HFF-Myc (cell line): ENCODE measurements around the gene EEFSEC.

Experiments used
- DNase-seq: peaks from one replicate; pipeline ENCODE4 v3.0.0-alpha.2; 2011; ENCODE audit warnings: low read depth; ENCODE audit errors: extremely low read depth
- H3K4me3 ChIP-seq: replicated peaks from 2 replicates; pipeline ENCODE4 v1.5.1; 2011; ENCODE audit warnings: low read depth, mild to moderate bottlenecking, control low read depth, low read length
- TF ChIP-seq, protein P1 (sequence below): IDR thresholded peaks from 2 replicates; pipeline ENCODE4 v1.5.1; 2012; ENCODE audit warnings: mild to moderate bottlenecking, low read depth, low read length, control low read depth; ENCODE audit errors: missing control alignments

Gene EEFSEC

DNA sequence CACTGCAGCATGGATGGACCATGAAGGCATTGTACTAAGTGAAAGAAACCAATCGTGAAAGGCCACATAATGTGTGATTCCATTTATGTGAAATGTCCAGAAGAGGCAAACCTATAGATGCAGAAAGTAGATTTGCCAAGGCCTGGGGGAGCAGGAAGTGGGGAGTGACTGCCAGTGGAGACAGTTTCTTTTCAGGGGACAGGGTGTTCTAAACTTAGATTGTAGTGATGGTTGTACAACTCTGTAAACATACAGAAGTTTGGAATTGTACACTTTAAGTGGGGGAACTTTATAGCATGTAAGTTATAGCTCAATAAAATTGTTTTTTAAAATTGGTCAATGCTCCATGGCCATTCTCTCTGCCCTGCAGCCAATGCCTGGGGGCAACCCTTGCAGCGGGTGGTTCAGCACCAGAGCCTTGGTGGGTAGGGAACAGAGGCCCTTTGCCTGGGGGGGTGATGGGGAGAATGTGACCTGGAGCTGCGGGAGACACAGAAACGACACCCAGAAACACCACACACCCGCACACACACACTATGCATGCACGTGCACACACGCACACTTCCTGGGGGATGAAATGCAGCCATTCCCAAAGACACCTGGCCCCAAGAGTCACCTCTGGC is 270.4 kb downstream of the EEFSEC start:
- no peak for DNase-seq
- H3K4me3 ChIP-seq = no peak overlapping the region

DNA sequence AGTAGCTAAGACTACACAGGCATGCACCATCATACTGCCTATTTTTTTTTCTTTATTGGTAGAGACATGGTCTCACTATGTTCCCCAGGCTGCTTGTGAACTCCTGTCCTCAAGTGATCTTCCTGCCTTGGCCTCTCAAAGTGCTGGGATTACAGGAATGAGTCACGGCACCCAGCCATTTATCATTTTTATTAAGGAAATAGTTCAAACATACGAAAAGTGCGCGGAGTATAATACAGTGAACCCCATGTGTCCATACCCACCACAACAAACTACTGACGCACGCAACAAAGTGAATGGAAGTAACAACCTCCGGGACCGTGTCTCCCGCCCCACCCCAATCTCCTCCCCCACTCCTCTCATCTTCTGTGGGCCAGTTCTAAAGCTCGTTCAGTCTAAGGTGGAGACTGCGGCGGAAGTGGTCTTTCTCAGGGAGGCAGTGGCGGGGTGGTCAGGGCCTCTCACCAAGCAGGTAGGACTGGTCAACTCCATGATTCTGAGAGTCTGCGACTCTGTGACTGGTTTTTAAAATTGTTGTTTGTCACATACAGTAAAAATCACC is 271.3 kb downstream of the EEFSEC start:
- H3K4me3 ChIP-seq = no peak overlapping the region
- TF ChIP-seq, protein P1, sequence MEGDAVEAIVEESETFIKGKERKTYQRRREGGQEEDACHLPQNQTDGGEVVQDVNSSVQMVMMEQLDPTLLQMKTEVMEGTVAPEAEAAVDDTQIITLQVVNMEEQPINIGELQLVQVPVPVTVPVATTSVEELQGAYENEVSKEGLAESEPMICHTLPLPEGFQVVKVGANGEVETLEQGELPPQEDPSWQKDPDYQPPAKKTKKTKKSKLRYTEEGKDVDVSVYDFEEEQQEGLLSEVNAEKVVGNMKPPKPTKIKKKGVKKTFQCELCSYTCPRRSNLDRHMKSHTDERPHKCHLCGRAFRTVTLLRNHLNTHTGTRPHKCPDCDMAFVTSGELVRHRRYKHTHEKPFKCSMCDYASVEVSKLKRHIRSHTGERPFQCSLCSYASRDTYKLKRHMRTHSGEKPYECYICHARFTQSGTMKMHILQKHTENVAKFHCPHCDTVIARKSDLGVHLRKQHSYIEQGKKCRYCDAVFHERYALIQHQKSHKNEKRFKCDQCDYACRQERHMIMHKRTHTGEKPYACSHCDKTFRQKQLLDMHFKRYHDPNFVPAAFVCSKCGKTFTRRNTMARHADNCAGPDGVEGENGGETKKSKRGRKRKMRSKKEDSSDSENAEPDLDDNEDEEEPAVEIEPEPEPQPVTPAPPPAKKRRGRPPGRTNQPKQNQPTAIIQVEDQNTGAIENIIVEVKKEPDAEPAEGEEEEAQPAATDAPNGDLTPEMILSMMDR = no peak
- peak; percentile 11 for DNase-seq

More for the DNA sequence above, 270.4 kb downstream of the EEFSEC start:
- TF ChIP-seq, protein P1 = no peak

DNA sequence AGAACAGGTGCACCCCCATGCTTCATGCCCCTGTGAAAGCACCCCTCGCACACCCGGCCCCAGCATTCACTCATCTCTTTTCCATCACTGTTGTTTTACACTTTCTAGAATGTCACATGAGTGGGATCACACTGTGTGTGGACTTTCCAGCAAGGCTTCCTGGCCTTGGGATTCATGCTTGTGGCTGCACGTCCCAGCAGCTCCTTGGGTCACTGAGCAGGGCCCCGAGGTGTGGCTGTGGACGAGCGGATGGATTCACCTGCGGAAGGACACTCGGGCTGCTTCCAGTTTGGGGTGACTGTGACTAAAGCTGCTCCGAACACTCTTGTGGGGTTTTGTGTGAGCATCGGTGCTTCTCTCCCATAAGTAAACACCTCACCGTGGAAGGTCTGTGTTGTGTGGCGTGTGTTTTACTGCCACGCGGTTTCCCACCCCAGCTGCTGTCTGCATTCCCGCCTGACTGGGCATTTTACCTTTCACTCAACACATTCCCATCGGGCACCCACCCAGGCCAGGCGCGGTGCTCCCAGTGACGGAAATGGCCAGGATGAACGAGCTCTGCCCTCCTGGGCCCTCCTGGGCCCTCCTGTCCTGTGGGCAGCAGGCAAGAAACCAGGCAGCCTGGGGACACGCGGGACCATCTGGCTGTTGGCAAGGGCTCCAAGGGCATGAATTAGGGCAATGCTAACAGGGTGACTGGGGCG is 272.0 kb downstream of the EEFSEC start:
- DNase-seq = no peak

DNA sequence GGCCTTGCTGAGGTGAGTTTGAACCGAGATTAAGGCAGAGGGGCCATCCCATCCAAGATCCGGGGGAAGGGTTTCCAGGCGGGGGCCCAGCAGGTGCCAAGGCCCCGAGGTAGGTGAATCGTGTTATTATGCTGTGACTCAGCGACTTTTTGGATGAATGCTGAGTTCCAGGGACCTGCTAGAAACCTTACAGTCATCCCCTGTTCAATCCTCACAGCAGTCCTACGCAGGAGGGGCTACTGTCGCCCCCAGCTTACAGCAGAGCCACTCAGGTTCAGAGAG is 272.5 kb downstream of the EEFSEC start:
- TF ChIP-seq, protein P1 = no peak
- DNase-seq = no peak
- no peak overlapping the region for H3K4me3 ChIP-seq

More for the DNA sequence above, 272.0 kb downstream of the EEFSEC start:
- no peak overlapping the region for H3K4me3 ChIP-seq
- TF ChIP-seq, protein P1 = no peak

DNA sequence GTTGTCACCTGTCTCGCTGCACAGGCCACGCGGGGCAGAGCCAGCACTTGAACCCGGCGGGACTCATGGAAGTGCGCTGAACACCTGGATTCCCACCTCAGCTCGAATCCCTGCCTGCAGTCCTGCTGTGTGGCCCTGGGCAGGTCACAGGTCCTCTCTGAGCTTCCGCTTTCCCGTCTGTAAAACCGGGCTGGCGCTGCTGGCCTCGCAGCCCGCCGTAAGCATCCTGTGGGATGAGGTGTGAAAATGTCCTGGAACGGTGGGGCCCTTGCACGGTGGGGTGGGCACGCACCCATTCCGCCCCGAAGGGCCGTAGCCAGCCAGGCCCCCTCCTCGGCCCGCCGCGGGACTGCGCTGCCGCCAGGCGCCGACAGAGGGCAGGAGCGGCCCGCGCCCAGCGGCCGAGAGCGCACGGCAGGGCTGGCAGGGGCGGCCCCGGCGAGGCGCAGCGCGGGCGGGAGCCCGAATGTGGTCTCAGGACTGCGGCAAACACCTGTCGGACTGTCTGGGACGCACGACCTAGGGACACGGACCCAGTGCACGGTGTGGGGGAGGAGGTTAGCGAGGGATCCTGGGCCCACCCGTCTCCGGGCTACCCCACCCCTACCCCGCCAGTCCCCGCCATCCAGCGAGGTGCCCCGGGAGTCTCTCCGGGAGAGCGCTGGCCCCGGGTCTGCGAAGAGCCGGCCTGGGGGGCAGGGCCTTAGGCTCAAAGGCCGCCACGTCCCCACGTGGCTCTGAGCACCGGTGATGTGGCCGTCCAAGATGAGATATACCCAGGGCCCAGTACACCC is 273.0 kb downstream of the EEFSEC start:
- H3K4me3 ChIP-seq = no peak overlapping the region
- TF ChIP-seq, protein P1 = peak; percentile 71
- no peak for DNase-seq

DNA sequence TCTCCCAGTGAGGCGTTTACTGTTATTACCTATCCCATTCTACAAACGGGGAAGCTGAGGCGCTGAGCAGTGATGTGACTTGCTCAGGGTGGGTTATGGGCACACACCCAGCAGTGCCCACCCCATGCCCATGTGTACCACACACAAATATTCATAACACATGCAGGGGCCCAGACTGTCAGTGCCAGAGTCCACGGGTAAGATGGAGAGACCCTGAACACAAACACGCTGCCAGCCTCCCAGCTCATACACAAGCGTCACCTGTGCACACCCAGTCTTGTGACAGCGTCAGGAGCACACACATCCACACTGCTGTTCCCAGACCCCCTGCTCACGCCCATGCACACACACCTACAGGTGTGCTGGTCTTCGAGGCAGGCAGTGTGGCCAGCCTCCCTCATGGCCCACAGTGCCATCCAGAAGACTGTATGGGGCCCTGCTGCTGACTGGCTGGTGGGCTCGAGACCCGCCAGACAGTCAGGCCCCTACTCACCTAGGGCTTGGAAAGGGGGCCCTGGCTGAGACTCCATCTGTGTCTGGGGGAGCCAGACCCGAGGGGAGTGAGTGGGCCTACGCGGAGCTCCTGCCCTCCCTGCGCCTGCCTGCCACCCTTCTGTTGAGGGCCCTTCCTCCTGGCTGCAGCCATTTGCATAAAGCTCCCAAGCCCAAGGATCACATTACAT is 274.0 kb downstream of the EEFSEC start:
- H3K4me3 ChIP-seq = no peak overlapping the region
- TF ChIP-seq, protein P1 = no peak
- no peak for DNase-seq
